ENCODE results near the gene MFAP4. TPM values are rescaled to one million over a fixed set of nuclear protein-coding genes. Genes with fewer than 3 reads are reported as not detected.

Gene MFAP4
- total RNA-seq, 1 donor from 2014 or later = 179 TPM

GRCh38 chr17:19415806-19416775 is 29.1 kb upstream of the MFAP4 start:
- DNase-seq = no peak
- ATAC-seq = no peak
- Histone ChIP-seq H3K27me3 (ENCODE audit: low read depth) (no peaks in the 10 kb centered on the region), H3K27ac (no peak overlapping the region), H3K36me3 (no peaks in the 10 kb centered on the region), H3K4me3 (no peak overlapping the region), H3K9me3 (no peaks in the 10 kb centered on the region), H3K4me1 (no peaks in the 10 kb centered on the region)
- intact Hi-C loops (cut with DNase I) = no loop called here
- TF ChIP-seq, protein P1, sequence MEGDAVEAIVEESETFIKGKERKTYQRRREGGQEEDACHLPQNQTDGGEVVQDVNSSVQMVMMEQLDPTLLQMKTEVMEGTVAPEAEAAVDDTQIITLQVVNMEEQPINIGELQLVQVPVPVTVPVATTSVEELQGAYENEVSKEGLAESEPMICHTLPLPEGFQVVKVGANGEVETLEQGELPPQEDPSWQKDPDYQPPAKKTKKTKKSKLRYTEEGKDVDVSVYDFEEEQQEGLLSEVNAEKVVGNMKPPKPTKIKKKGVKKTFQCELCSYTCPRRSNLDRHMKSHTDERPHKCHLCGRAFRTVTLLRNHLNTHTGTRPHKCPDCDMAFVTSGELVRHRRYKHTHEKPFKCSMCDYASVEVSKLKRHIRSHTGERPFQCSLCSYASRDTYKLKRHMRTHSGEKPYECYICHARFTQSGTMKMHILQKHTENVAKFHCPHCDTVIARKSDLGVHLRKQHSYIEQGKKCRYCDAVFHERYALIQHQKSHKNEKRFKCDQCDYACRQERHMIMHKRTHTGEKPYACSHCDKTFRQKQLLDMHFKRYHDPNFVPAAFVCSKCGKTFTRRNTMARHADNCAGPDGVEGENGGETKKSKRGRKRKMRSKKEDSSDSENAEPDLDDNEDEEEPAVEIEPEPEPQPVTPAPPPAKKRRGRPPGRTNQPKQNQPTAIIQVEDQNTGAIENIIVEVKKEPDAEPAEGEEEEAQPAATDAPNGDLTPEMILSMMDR (IDR thresholded peaks at IDR 0.05) = no peak

DNA sequence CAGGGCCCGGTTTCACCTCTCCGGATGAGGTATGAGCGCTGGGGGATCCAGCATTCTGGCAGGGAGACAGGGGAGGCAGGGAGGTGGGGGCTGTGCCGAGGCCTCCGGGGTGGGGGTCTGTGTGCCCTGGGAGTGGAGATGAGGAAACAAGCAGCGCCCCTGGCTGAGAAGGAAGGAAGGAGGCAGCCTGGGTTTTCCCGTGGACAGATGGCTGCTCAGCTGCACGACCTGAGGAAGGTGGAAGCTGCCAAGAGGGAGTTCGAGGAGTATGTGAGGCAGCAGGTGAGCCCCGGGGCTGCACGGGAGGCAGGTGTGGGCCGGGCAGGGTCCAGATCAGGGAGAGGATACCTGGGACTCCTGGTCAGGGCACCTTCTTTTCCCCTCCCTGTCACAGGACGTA is 28.3 kb upstream of the MFAP4 start:
- intact Hi-C loops (cut with DNase I) = no loop called here
- H3K4me3 ChIP-seq = no peak overlapping the region
- DNase-seq (no peak), ATAC-seq (no peak)
- TF ChIP-seq, protein P1 (IDR thresholded peaks at IDR 0.05) = no peak
- no peaks in the 10 kb centered on the region for H3K9me3 ChIP-seq
- no peaks in the 10 kb centered on the region for H3K4me1 ChIP-seq
- H3K27ac ChIP-seq = no peak overlapping the region
- H3K36me3 ChIP-seq = no peaks in the 10 kb centered on the region
- H3K27me3 ChIP-seq (ENCODE audit: low read depth) = no peaks in the 10 kb centered on the region

- intact Hi-C loops (cut with DNase I) = no loop called here
- DNase-seq = no peak
- H3K27ac ChIP-seq = no peak overlapping the region
- H3K4me1 ChIP-seq = no peaks in the 10 kb centered on the region
- no peaks in the 10 kb centered on the region for H3K9me3 ChIP-seq
- TF ChIP-seq, protein P1 (IDR thresholded peaks at IDR 0.05) = no peak
- H3K27me3 ChIP-seq (ENCODE audit: low read depth) = no peaks in the 10 kb centered on the region
- no peak overlapping the region for H3K4me3 ChIP-seq
- H3K36me3 ChIP-seq = no peaks in the 10 kb centered on the region
- no peak for ATAC-seq
Observed at GRCh38 chr17:19414396-19415280, 27.6 kb upstream of the MFAP4 start.

DNA sequence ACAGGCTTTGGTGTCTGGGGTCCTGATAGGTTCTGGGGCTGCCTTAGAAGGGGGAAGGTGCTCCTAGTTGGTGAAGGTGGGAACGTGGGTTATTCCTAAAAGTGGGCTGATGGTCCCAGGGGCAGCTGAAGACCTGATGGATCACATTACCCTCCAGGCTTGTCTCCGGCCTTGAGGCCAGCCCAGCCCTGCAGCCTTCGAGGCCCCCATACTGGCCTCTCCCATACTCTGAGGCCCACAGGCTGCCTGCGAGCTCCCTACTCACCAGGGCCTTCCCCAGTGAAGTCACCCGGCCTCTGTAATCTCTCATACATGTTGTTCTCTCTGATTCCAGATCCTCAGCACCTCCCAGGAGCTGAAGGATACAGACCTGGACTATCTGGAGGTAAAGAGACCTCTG is 26.8 kb upstream of the MFAP4 start:
- Histone ChIP-seq H3K9me3 (no peaks in the 10 kb centered on the region), H3K36me3 (no peaks in the 10 kb centered on the region), H3K4me1 (no peaks in the 10 kb centered on the region), H3K4me3 (no peak overlapping the region), H3K27me3 (ENCODE audit: low read depth) (no peaks in the 10 kb centered on the region), H3K27ac (no peak overlapping the region)
- TF ChIP-seq, protein P1 (IDR thresholded peaks at IDR 0.05) = no peak
- ATAC-seq = no peak
- DNase-seq = no peak
- intact Hi-C loops (cut with DNase I) = no loop called here

DNA sequence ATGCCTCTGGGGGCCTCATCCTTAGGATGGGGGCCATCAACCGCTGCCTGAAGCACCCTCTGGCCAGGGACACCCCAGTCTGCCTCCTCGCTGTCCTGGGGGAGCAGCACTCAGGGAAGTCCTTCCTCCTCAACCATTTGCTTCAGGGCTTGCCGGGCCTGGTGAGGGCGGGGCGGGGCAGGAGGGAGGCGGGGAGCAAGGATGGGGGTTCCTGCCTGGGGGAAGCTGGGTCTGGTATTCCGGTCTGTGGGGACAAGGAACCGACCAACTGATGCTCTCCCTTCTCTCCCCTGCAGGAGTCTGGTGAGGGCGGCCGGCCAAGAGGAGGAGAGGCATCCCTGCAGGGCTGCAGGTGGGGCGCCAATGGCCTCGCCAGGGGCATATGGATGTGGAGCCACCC is 26.0 kb upstream of the MFAP4 start:
- no peak overlapping the region for H3K27ac ChIP-seq
- H3K27me3 ChIP-seq (ENCODE audit: low read depth) = no peaks in the 10 kb centered on the region
- intact Hi-C loops (cut with DNase I) = no loop called here
- H3K9me3 ChIP-seq = no peaks in the 10 kb centered on the region
- no peaks in the 10 kb centered on the region for H3K4me1 ChIP-seq
- DNase-seq (no peak), ATAC-seq (no peak)
- no peaks in the 10 kb centered on the region for H3K36me3 ChIP-seq
- H3K4me3 ChIP-seq = no peak overlapping the region
- TF ChIP-seq, protein P1 (IDR thresholded peaks at IDR 0.05) = no peak
